CD4-positive, alpha-beta T cell treated with Interleukin-2 at 100 ng/mL for 4 hours (primary cell): Measurements from ENCODE around the gene KLF1.

ENCODE experiments used
- DNase-seq: peaks from one replicate; pipeline ENCODE4 v3.0.0-alpha.2; 2020; ENCODE audit warnings: low spot score

The KLF1 gene

DNA sequence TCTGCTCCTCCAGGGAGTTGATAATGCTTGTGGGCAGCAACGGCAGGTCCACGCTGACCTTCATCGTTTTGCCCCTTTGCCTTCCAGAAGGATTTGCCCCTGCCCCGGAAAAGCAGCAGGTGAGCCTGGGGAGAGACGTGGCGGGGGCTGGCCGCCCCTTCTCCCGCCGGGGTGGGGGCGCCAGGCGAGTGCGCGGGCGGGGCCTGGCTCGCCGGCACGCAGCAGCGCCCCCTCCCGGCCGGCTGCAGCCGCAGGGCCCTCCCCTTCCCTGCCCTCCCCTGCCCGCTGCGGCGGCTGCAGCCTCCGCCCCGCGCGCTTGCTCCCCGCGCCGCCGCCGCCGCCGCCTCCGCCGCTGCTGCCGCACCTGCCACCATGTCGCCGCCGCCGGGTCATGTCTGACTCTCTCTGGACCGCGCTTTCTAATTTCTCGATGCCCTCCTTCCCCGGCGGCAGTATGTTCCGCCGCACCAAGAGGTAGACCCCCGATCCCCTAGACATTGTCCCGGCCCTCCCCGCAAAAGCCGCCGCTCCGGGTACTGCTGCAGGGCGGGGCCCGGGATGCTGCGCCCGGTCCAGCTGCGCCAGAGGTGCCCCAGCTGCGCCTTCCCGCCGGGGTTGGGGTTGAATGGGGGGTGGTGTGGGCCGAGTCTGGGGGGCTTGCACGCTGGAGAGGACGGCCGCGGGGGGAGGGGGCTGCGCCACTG is 48.7 kb downstream of the KLF1 start, which contains the start of gene MAST1:
Gene MAST1 (plus strand): TSS at position 334 of the 704 bp plus-strand sequence. CDS start 58 bp downstream, at position 392.
- no peak for DNase-seq

DNA sequence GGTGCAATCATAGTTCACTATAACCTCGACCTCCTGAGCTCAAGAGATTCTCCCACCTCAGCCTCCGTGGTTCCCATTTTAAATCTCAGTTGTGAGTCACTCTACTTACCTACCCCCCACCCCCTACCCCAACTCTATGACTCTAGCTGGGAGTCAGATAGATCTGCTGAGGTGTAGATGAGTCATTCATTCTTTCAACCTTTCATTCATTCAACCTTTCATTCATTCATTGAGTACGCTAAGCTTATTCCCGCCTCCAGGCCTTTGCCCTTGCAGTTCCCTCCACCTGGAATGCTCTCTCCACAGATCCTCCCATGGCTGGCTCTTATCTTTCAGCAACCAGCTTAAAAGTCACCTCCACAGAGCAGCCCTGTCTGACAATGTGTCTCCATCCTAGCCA is 49.8 kb downstream of the KLF1 start:
- no peak for DNase-seq

DNA sequence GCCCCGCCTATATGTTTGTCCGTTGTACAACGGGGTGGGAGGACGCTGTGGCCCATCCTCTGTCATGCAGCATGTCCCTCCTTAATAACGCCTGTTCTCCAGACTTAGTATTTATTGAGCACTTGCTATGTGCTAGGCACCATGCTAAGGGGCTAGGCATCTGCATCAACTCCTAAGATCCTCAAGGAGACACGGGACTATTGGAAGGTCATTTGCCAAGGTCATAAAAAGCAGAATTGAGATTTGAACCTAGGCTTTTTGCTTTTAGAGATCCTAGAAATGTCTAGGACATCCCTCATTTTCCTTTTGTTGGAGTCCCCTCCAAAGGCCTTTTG is 50.5 kb downstream of the KLF1 start:
- DNase-seq: no peak

DNA sequence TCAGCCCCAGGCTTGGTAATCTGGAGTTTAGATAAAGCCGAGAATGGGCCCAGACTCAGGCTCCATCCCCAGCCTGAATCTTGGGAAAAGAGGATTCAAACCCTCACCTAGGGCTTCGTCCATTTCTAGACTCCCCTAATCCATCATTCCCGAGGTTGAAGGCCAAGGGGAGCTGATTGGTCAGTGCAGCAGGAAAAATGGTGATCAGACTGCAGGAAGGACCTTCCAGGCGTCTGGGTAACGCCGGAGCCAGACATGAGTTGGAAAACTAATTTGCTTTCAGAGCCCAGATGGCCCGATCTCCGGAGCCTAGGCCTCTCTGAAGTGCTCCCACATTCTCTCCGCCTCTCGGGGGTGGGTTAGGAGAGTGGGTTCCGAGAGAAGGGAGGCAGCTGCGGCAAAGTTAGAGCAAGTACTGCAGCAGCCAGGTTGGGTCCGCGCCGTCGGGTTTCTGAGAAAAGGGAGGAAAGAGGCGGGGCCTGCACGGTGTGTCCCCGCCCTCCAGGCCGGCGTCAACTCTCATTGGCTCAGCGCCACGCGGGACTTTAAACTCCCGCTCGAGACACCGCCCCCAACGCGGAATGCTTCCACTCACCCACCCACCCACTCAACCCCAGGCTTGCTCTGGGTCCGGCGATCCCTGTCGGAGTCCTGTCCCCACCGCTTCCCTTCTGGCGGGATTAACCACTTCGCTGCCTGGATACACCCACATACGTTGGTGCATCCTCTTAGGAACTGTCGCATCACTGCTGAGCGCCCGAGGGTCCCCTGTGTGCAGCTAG is 51.8 kb downstream of the KLF1 start:
- no peak for DNase-seq

DNA sequence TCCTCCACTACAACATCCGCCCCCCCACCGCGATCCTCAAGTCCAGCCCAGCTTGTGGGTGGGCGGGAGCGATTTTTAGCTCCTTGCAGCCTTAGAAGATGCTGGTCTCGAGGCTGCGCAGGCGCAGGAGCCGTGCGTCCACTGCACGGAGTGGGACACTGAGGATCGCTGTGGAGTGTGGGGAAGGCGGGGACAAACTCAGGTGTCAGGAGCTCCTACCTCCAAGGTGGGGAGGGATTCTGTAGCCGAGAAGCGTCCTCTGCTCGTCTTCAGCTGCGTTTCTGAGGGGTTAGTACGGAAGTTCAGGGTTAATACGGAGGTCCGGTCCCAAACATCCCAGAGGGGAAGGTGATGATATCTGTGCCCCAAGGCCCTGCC is 52.4 kb downstream of the KLF1 start, which contains the start of gene RTBDN:
Gene RTBDN (minus strand): TSS at position 14 of the 378 bp plus-strand sequence. CDS start 4,600 bp downstream, outside the sequence.
- no peak for DNase-seq
